ENCODE data around the gene ASGR2.

DNA sequence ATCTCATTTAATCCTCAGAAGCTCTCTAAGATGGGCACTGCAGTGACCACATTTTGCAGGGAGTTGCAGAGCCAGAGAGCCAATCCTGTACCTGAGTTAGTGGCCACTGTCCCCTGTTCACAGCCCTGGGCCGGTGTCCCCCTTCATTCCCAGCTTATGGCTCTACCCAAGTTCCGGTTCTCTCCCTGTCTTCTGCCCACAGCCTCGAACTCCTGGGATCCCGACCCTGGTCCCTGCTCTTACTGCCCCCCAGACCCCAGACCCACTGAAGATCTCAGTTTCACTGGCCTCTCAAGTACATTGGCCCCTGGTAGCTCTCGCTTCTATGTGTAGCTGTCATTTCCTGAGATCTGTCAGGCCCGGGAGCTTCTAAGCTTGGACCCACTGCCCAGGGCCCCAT, 12.2 kb downstream of the ASGR2 start:
- TF ChIP-seq, protein P1, sequence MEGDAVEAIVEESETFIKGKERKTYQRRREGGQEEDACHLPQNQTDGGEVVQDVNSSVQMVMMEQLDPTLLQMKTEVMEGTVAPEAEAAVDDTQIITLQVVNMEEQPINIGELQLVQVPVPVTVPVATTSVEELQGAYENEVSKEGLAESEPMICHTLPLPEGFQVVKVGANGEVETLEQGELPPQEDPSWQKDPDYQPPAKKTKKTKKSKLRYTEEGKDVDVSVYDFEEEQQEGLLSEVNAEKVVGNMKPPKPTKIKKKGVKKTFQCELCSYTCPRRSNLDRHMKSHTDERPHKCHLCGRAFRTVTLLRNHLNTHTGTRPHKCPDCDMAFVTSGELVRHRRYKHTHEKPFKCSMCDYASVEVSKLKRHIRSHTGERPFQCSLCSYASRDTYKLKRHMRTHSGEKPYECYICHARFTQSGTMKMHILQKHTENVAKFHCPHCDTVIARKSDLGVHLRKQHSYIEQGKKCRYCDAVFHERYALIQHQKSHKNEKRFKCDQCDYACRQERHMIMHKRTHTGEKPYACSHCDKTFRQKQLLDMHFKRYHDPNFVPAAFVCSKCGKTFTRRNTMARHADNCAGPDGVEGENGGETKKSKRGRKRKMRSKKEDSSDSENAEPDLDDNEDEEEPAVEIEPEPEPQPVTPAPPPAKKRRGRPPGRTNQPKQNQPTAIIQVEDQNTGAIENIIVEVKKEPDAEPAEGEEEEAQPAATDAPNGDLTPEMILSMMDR (IDR thresholded peaks at IDR 0.05), result no peak
- TF ChIP-seq POLR2A (IDR thresholded peaks at IDR 0.05), result no peak

Data from adrenal gland (tissue), 5 donors.